ENCODE results near the gene KLHL14.

DNA sequence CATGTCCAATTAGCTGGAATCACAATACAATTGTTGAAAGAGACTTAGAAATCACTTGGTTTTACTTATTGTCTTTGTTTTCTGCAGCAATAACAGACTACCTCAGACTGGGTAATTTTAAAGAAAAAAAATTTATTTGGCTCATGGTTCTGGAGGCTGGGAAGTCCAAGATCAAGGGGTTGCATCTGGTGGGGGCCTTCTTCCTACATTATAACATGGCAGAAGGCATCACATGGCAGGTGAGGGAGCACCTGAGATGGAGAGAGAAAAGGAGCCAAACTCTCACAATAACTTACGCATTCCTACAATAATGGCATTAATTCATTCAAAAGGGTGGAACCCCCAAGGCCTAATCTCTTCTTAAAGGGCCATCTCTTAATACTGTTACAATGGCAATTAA, 37.5 kb upstream of the KLHL14 start:
- no peak for TF ChIP-seq CTCF (conservative IDR thresholded peaks at IDR 0.05; ENCODE audit: low read depth in 2 of 2)
- no peak for TF ChIP-seq POLR2AphosphoS5 (IDR thresholded peaks at IDR 0.05; ENCODE audit: low read depth)
- TF ChIP-seq CREB1 (CRISPR knock-in tag; IDR thresholded peaks at IDR 0.05; ENCODE audit: low read depth) = no peak
- TF ChIP-seq ZNF331 (CRISPR knock-in tag; IDR thresholded peaks at IDR 0.05; ENCODE audit: low read depth) = no peak
- no peak for TF ChIP-seq STAT1 (IDR thresholded peaks at IDR 0.05; ENCODE audit: unreplicated experiment)
- no peak for TF ChIP-seq EZH2 (IDR thresholded peaks at IDR 0.05; ENCODE audit: low read depth, unreplicated experiment)
- TF ChIP-seq, protein P1, sequence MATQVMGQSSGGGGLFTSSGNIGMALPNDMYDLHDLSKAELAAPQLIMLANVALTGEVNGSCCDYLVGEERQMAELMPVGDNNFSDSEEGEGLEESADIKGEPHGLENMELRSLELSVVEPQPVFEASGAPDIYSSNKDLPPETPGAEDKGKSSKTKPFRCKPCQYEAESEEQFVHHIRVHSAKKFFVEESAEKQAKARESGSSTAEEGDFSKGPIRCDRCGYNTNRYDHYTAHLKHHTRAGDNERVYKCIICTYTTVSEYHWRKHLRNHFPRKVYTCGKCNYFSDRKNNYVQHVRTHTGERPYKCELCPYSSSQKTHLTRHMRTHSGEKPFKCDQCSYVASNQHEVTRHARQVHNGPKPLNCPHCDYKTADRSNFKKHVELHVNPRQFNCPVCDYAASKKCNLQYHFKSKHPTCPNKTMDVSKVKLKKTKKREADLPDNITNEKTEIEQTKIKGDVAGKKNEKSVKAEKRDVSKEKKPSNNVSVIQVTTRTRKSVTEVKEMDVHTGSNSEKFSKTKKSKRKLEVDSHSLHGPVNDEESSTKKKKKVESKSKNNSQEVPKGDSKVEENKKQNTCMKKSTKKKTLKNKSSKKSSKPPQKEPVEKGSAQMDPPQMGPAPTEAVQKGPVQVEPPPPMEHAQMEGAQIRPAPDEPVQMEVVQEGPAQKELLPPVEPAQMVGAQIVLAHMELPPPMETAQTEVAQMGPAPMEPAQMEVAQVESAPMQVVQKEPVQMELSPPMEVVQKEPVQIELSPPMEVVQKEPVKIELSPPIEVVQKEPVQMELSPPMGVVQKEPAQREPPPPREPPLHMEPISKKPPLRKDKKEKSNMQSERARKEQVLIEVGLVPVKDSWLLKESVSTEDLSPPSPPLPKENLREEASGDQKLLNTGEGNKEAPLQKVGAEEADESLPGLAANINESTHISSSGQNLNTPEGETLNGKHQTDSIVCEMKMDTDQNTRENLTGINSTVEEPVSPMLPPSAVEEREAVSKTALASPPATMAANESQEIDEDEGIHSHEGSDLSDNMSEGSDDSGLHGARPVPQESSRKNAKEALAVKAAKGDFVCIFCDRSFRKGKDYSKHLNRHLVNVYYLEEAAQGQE (IDR thresholded peaks at IDR 0.05; ENCODE audit: unreplicated experiment) = no peak
- TF ChIP-seq JUNB (IDR thresholded peaks at IDR 0.05; ENCODE audit: unreplicated experiment) = no peak
- TF ChIP-seq NANOG (IDR thresholded peaks at IDR 0.05; ENCODE audit: borderline replicate concordance) = no peak
- no peak for TF ChIP-seq EZH2phosphoT487 (IDR thresholded peaks at IDR 0.05; ENCODE audit: unreplicated experiment)

All from GM23338 (cell line).